ENCODE measurements around the gene ATP2A1. TPM values are rescaled to one million over a fixed set of nuclear protein-coding genes. Genes with fewer than 3 reads are reported as not detected.
A peak's percentile ranks its signal among the peaks of the same experiment; 100 is the strongest.
"Not testable (repeated sequence)": the region's sequence is repeated elsewhere in the genome, so short reads cannot be mapped to it uniquely, and the experiment has no call there.

Gene ATP2A1
- total and polyA plus RNA-seq, 2 of the 4 experiments (the other 2 are of a cell fraction), result under 0.01 to 0.63 TPM

DNA sequence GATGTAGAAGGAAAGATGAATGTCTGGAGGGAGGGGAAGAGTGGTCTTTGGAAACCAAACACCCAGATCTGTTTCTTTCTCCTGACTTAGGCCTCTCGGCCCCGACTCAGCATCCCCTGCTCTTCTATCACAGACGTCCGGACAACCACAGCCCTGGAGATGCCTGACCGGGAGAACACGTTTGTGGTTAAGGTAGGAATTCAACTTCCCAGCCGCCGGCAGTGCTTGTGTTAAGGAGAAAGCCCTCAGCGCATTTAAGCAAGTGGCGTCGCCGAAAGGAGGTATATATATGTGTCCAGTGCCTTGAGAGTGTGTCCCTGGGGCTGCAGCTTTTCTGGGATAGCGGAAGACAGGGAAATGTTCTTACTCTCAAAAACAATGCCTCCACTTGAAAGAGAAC is 11.0 kb upstream of the ATP2A1 start:
- H3K9me3 ChIP-seq (ENCODE audit: control insufficient read depth, insufficient read depth, low read length), result no peaks in the 10 kb centered on the region
- no peak overlapping the region for H4K91ac ChIP-seq (ENCODE audit: insufficient read depth, low read depth, low read length)
- dilution Hi-C loops (cut with HindIII; ENCODE audit: low sequenced_read_pairs, unreplicated experiment), result no loop called here
- H4K8ac ChIP-seq (ENCODE audit: low read depth in 2 of 2, low read length in 2 of 2), result no peak overlapping the region
- in situ Hi-C loops (cut with MboI; ENCODE audit: low sequenced_read_pairs), result no loop called here
- no peak for TF ChIP-seq ELK1 (IDR thresholded peaks at IDR 0.05; ENCODE audit: borderline replicate concordance, low read depth, low read length)
- no peak for TF ChIP-seq MXI1 (IDR thresholded peaks at IDR 0.05; ENCODE audit: borderline replicate concordance, low read depth, low read length)
- TF ChIP-seq NFE2L2 (IDR thresholded peaks at IDR 0.05; ENCODE audit: low read depth, low read length), result no peak
- TF ChIP-seq SMC3 (IDR thresholded peaks at IDR 0.05; ENCODE audit: low read depth, low read length), result no peak
- TF ChIP-seq MAZ (IDR thresholded peaks at IDR 0.05; ENCODE audit: borderline replicate concordance, low read depth, low read length), result no peak
- TF ChIP-seq CHD1 (IDR thresholded peaks at IDR 0.05; ENCODE audit: low read depth, low read length), result no peak
- peaks cover 4% of the 10 kb centered on the region; the same call in 1 of the 2 replicates for H3K9me1 ChIP-seq (ENCODE audit: insufficient read depth, low read length)
- H3K18ac ChIP-seq (ENCODE audit: low read depth, low read length), result no peak overlapping the region
- H3K27ac ChIP-seq (ENCODE audit: insufficient read depth, low read length), result no peak overlapping the region
- H2AFZ ChIP-seq (replicated peaks; ENCODE audit: low read length, poor library complexity), result no peak overlapping the region
- peaks cover 5% of the 10 kb centered on the region; the same call in 1 of the 2 replicates for H3K4me1 ChIP-seq (ENCODE audit: control insufficient read depth, insufficient read depth, low read length)
- H3K79me1 ChIP-seq (ENCODE audit: low read depth in 1 of 2, low read length in 2 of 2), result peaks cover 20 to 53% of the 10 kb centered on the region in 2 experiments
- H2BK15ac ChIP-seq (ENCODE audit: low read depth, low read length), result no peak overlapping the region
- no peak overlapping the region for H3K56ac ChIP-seq (ENCODE audit: extremely low read depth, insufficient read depth, low read length)
- ChIA-PET POLR2A (ENCODE audit: unreplicated experiment) (no interaction called here), CTCF (no interaction called here)
- H3K36me3 ChIP-seq (ENCODE audit: control insufficient read depth, insufficient read depth, low read length), result peaks cover 42% of the 10 kb centered on the region
- intact Hi-C loops (cut with micrococcal nuclease), result no loop called here
- H3K27me3 ChIP-seq (ENCODE audit: control insufficient read depth, insufficient read depth, low read length), result no peaks in the 10 kb centered on the region
- no peak overlapping the region for H3K4me3 ChIP-seq (ENCODE audit: insufficient read depth, low read depth, low read length)
- H2AK5ac ChIP-seq (ENCODE audit: low read depth, low read length), result no peak overlapping the region
- H3K14ac ChIP-seq (replicated peaks; ENCODE audit: low read depth, low read length), result no peak overlapping the region
- H3K9ac ChIP-seq (ENCODE audit: low read depth, low read length), result no peak overlapping the region
- H3K23ac ChIP-seq (ENCODE audit: low read depth, low read length), result no peak overlapping the region
- H4K20me1 ChIP-seq (ENCODE audit: insufficient read depth, low read length), result peaks cover 12% of the 10 kb centered on the region
- no peak for ATAC-seq (ENCODE audit: low read depth)
- no peak overlapping the region for H2BK120ac ChIP-seq (ENCODE audit: low read depth, low read length)
- no peak overlapping the region for H2BK20ac ChIP-seq (ENCODE audit: low read depth, low read length)
- no peak for DNase-seq
- BruUV-seq (replicated peaks), result no TSS peak
- no peak overlapping the region for H2BK5ac ChIP-seq (ENCODE audit: low read depth, low read length, poor library complexity, severe bottlenecking)
- no CpG with 5 or more reads among the region's 13 CpGs for WGBS, 2 experiments (ENCODE audit: extremely low coverage in 2 of 2, insufficient read length in 1 of 2)
- no peak overlapping the region for H3K4ac ChIP-seq (ENCODE audit: low read depth, low read length)
- peak overlapping the region; percentile 52 for H2AK9ac ChIP-seq (replicated peaks; ENCODE audit: low read depth, low read length, poor library complexity)
- no peak overlapping the region for H3K4me2 ChIP-seq (ENCODE audit: low read depth, low read length)
- H4K5ac ChIP-seq (ENCODE audit: low read depth, low read length), result no peak overlapping the region

GRCh38 chr16:28867646-28868045 is 10.6 kb upstream of the ATP2A1 start:
- H3K4me3 ChIP-seq (ENCODE audit: insufficient read depth, low read depth, low read length); H3K56ac ChIP-seq (ENCODE audit: extremely low read depth, insufficient read depth, low read length); DNase-seq; H3K9me1 ChIP-seq (ENCODE audit: insufficient read depth, low read length); CTCF ChIA-PET; intact Hi-C loops (cut with micrococcal nuclease); dilution Hi-C loops (cut with HindIII; ENCODE audit: low sequenced_read_pairs, unreplicated experiment); H3K27ac ChIP-seq (ENCODE audit: insufficient read depth, low read length); BruUV-seq (replicated peaks); H3K23ac ChIP-seq (ENCODE audit: low read depth, low read length); in situ Hi-C loops (cut with MboI; ENCODE audit: low sequenced_read_pairs); H2BK5ac ChIP-seq (ENCODE audit: low read depth, low read length, poor library complexity, severe bottlenecking); H2AK5ac ChIP-seq (ENCODE audit: low read depth, low read length); H2BK15ac ChIP-seq (ENCODE audit: low read depth, low read length); H3K4ac ChIP-seq (ENCODE audit: low read depth, low read length); H3K9me3 ChIP-seq (ENCODE audit: control insufficient read depth, insufficient read depth, low read length); H2BK120ac ChIP-seq (ENCODE audit: low read depth, low read length); H3K4me2 ChIP-seq (ENCODE audit: low read depth, low read length); ATAC-seq (ENCODE audit: low read depth); H4K8ac ChIP-seq (ENCODE audit: low read depth in 2 of 2, low read length in 2 of 2); H2AK9ac ChIP-seq (replicated peaks; ENCODE audit: low read depth, low read length, poor library complexity); H2BK20ac ChIP-seq (ENCODE audit: low read depth, low read length); H3K9ac ChIP-seq (ENCODE audit: low read depth, low read length); H4K5ac ChIP-seq (ENCODE audit: low read depth, low read length); H3K27me3 ChIP-seq (ENCODE audit: control insufficient read depth, insufficient read depth, low read length); H3K4me1 ChIP-seq (ENCODE audit: control insufficient read depth, insufficient read depth, low read length); H4K91ac ChIP-seq (ENCODE audit: insufficient read depth, low read depth, low read length); POLR2A ChIA-PET (ENCODE audit: unreplicated experiment); H2AFZ ChIP-seq (replicated peaks; ENCODE audit: low read length, poor library complexity); H3K18ac ChIP-seq (ENCODE audit: low read depth, low read length); H3K14ac ChIP-seq (replicated peaks; ENCODE audit: low read depth, low read length): not testable (repeated sequence)
- Histone ChIP-seq H3K36me3 (ENCODE audit: control insufficient read depth, insufficient read depth, low read length) (peaks cover 46% of the 10 kb centered on the region), H4K20me1 (ENCODE audit: insufficient read depth, low read length) (peaks cover 12% of the 10 kb centered on the region), H3K79me1 (ENCODE audit: low read depth in 1 of 2, low read length in 2 of 2) (peaks cover 20 to 50% of the 10 kb centered on the region in 2 experiments; a peak in 3 of 4 replicates)
- WGBS, 2 experiments (ENCODE audit: extremely low coverage in 2 of 2, insufficient read length in 1 of 2), result 98% methylated on average over 7 of the region's 9 CpGs; no CpG with 5 or more reads in 1 of the 2 experiments
